Subcutaneous adipose tissue (tissue), 4 donors: ENCODE data around the gene BRINP1. TPM values are rescaled to one million over a fixed set of nuclear protein-coding genes. Genes with fewer than 3 reads are reported as not detected.

Source experiments
- total RNA-seq, 4 donors: library from RNA; depleted of rRNA; stranded (reverse); fragments of >200 nt; gene quantifications; one replicate each; pipeline ENCODE4 v1.1.0, GENCODE V29; 2016
- TF ChIP-seq, protein P1 (sequence below): fragments of 450-650 bp; IDR thresholded peaks from one replicate; pipeline ENCODE4 v1.5.1; 2016; ENCODE audit warnings: low read depth, mild to moderate bottlenecking, control low read depth, antibody characterized with exemption, moderate library complexity

The BRINP1 gene
- total RNA-seq, 4 donors from 2014 or later, result not detected

DNA sequence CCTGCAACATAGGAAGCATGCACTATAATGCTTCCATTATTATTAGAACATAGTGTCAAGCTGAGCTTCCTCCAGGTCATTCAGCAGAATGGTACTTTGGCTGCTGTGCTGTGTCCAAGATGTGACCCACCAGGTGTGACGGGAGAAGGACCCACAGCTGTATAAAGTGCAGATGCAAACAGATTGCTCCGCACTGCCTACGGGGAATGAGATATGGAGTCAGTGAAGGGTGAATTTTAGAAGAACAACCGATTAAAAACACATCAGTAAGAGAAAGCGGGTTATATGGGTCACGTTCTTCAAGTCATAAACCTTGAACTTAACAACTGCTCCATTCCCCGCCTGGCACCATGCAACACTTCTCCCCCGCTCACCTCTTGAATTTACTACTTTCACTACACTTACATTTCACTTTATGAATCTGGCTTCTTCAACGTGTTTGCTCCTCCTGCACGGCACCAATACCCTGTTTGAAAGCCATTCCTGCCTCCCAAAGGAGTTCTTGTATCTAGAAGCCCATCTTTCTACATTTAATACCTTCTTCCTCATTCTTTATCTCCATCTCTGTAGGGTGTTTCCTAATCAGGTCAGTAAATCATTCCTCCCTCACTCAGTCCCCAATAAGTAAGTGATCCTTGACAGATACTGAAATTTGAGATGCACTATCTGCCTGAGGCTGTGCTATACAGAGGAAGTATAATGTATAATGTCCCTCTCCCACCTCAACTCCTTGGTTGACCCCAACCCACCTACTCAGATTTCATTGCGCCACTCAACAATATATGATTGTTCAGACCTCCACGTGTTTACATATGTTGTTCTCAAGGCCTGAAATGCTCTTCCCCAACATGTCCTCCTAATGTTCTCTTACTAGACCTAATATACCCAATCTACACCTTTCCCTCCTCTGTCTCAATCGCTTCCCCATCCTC is 25.9 kb downstream of the BRINP1 start:
- TF ChIP-seq, protein P1, sequence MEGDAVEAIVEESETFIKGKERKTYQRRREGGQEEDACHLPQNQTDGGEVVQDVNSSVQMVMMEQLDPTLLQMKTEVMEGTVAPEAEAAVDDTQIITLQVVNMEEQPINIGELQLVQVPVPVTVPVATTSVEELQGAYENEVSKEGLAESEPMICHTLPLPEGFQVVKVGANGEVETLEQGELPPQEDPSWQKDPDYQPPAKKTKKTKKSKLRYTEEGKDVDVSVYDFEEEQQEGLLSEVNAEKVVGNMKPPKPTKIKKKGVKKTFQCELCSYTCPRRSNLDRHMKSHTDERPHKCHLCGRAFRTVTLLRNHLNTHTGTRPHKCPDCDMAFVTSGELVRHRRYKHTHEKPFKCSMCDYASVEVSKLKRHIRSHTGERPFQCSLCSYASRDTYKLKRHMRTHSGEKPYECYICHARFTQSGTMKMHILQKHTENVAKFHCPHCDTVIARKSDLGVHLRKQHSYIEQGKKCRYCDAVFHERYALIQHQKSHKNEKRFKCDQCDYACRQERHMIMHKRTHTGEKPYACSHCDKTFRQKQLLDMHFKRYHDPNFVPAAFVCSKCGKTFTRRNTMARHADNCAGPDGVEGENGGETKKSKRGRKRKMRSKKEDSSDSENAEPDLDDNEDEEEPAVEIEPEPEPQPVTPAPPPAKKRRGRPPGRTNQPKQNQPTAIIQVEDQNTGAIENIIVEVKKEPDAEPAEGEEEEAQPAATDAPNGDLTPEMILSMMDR, result no peak

DNA sequence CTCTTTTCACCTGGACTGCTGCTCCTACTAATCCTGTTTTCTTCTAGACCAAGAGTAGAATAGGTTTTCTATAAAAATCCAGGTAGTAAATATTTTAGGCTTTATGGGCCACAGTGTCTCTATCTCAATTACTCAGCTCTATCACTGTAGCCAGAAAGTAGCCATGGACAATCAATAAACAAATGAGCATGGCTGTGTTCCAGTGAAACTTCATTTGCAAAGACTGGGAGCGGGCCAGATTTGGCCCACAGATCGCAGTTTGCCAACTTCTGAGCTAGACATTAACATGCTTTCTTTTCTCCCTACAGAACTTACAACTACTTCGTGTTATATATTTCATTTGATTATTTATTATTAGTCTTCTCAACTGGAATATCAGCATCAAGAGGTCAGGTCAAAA is 30.2 kb downstream of the BRINP1 start:
- TF ChIP-seq, protein P1, result no peak

DNA sequence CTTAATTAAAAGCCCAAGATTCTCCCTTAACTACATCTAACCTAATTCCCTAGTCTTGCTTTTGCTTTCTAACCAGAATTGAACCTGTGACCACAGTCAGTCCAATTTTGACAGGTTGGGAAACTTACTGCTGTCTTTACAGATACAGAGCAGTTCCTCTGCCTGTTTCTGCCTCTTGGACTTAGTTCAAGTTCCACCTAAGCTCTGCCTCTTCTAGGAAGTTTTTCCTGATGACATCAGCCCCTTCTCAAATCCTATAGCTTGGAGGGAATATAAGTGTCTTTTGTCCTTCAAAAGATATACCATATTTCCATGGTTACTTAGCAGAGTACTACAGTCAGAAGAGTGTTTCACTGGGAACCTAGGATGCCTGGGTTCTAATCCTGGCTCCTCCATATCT is 31.7 kb downstream of the BRINP1 start:
- TF ChIP-seq, protein P1, result no peak

DNA sequence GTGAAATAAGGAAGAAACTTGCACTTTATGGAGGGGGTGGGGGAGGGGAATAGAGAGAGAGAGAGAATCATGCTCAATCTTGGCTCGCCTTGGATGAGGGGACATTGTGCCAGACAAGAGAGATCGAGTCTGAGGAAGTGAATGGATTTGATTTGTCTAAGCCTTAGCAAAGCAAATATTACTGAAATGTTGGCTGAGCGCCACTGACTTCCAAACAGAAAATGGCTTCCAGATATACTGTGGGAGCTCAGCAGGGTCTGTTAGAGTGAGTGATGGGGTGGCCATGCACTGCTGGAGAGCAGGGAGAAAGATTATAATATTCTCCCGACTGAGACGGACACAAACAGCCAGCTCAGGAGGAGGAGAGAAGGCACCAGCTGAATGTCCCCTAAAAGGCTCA is 34.5 kb downstream of the BRINP1 start:
- TF ChIP-seq, protein P1, result no peak

DNA sequence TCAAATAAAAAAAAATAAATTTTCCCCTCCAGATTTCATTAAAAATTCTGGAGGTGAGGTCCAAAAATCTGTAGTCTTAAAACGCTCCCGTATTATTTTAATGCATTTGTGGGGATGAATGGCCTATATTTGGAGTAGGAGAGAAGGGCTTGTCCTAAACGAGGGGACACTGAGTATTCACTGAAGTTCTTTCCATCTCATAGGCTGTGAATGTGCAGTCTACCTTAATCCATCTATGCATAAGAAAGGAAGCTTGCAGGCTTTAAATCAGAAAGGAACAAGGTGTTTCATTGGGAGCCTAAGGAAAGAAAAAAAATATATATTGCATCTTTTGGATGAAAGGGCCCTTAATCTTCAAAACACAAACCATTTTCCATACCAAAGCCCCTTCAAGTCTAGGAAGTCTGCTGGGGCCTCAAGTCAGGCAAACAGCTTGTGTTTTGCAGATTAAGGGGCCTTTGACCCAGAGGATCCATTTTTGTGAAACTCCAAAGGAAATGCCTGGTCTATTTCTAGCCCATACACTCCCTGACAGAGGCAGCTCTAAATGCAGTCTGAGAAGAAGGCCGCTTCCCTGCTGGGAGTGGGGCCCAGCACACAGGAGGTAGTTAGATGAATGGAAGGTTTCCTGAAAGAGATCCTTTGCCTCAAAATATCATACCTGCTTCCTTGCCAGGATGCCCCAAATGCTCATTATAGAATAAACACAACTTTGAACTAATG is 35.6 kb downstream of the BRINP1 start:
- TF ChIP-seq, protein P1, result no peak

DNA sequence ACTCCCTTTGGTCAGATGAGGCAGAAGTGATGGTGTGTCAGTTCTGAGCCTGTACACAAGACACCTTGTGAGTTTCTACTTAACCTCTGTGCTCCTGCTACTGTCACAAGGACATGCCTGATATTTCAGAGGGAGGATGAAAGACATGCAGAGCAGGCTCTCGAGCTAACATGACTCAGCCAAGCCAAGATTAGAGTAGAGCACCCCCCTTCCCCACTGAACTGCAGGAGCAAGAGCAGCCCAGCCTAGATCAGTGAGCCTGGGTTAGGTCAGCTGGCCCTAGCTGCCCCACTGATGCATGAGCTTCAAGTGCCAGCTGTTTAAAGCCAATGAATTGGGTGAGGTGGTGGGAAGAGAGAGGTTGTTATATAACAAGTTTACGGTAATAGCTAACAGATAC is 36.7 kb downstream of the BRINP1 start:
- TF ChIP-seq, protein P1, result no peak

DNA sequence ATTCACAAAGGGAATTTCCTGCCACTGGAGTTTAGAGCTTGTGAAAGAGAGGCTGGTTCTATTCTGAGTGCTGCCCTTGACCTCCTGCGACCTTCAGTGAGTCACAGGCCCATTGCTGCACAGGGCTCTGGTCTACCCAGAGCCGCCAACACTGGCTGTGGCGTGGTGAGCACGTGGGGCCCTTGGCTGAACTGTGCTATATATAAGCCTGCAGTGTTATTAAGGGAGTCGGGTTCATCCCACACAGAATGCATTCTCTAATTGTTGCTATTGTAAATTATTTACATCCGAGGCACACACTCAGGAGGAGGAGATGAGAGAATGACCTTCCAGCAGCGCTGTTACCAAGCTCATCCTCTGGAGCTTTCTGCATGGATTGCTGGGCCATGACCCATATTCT is 47.1 kb downstream of the BRINP1 start:
- TF ChIP-seq, protein P1, result no peak
